ENCODE data around the gene GRIK4.

Gene GRIK4

GRCh38 chr11:120627327-120628163 lies 116.0 kb downstream of the GRIK4 start:
- peaks cover 13% of the 10 kb centered on the region; the same call in 1 of the 2 replicates for H3K27me3 ChIP-seq (ENCODE audit: control insufficient read depth, insufficient read depth, low read length)
- H3K27ac ChIP-seq (ENCODE audit: low read depth, low read length): no peak overlapping the region

GRCh38 chr11:120629407-120630080 lies 118.0 kb downstream of the GRIK4 start:
- Histone ChIP-seq H3K36me3 (ENCODE audit: control insufficient read depth, insufficient read depth, low read length) (no peaks in the 10 kb centered on the region), H3K4me3 (ENCODE audit: low read depth, low read length) (no peak overlapping the region), H3K27me3 (ENCODE audit: control insufficient read depth, insufficient read depth, low read length) (peaks cover 20% of the 10 kb centered on the region; the same call in 1 of the 2 replicates), H3K9ac (ENCODE audit: low read length) (no peak overlapping the region), H3K4me1 (ENCODE audit: control insufficient read depth, insufficient read depth, low read length) (peaks cover 10% of the 10 kb centered on the region; the same call in 1 of the 2 replicates), H3K27ac (ENCODE audit: low read depth, low read length) (no peak overlapping the region), H3K9me3 (ENCODE audit: control insufficient read depth, insufficient read depth, low read depth, low read length) (no peaks in the 10 kb centered on the region)

More at GRCh38 chr11:120627327-120628163, 116.0 kb downstream of the GRIK4 start:
- Histone ChIP-seq H3K36me3 (ENCODE audit: control insufficient read depth, insufficient read depth, low read length) (no peaks in the 10 kb centered on the region), H3K9me3 (ENCODE audit: control insufficient read depth, insufficient read depth, low read depth, low read length) (no peaks in the 10 kb centered on the region), H3K4me1 (ENCODE audit: control insufficient read depth, insufficient read depth, low read length) (no peaks in the 10 kb centered on the region), H3K4me3 (ENCODE audit: low read depth, low read length) (no peak overlapping the region), H3K9ac (ENCODE audit: low read length) (no peak overlapping the region)

GRCh38 chr11:120630122-120630521 lies 118.6 kb downstream of the GRIK4 start:
- Histone ChIP-seq H3K4me1 (ENCODE audit: control insufficient read depth, insufficient read depth, low read length) (peaks cover 15% of the 10 kb centered on the region), H3K9me3 (ENCODE audit: control insufficient read depth, insufficient read depth, low read depth, low read length) (no peaks in the 10 kb centered on the region), H3K27me3 (ENCODE audit: control insufficient read depth, insufficient read depth, low read length) (peaks cover 23% of the 10 kb centered on the region; the same call in 1 of the 2 replicates), H3K36me3 (ENCODE audit: control insufficient read depth, insufficient read depth, low read length) (no peaks in the 10 kb centered on the region), H3K4me3 (ENCODE audit: low read depth, low read length) (no peak overlapping the region), H3K27ac (ENCODE audit: low read depth, low read length) (no peak overlapping the region), H3K9ac (ENCODE audit: low read length) (no peak overlapping the region)

GRCh38 chr11:120632579-120632978 lies 121.0 kb downstream of the GRIK4 start:
- H3K27ac ChIP-seq (ENCODE audit: low read depth, low read length): no peak overlapping the region
- peaks cover 28% of the 10 kb centered on the region; the same call in 1 of the 2 replicates for H3K27me3 ChIP-seq (ENCODE audit: control insufficient read depth, insufficient read depth, low read length)
- no peaks in the 10 kb centered on the region for H3K36me3 ChIP-seq (ENCODE audit: control insufficient read depth, insufficient read depth, low read length)
- no peak overlapping the region for H3K4me3 ChIP-seq (ENCODE audit: low read depth, low read length)
- peaks cover 19% of the 10 kb centered on the region for H3K4me1 ChIP-seq (ENCODE audit: control insufficient read depth, insufficient read depth, low read length)
- H3K9ac ChIP-seq (ENCODE audit: low read length): no peak overlapping the region
- H3K9me3 ChIP-seq (ENCODE audit: control insufficient read depth, insufficient read depth, low read depth, low read length): no peaks in the 10 kb centered on the region

- H3K4me3 ChIP-seq (ENCODE audit: low read depth, low read length): no peak overlapping the region
- no peak overlapping the region for H3K27ac ChIP-seq (ENCODE audit: low read depth, low read length)
- no peak overlapping the region for H3K9ac ChIP-seq (ENCODE audit: low read length)
- H3K4me1 ChIP-seq (ENCODE audit: control insufficient read depth, insufficient read depth, low read length): peaks cover 19% of the 10 kb centered on the region
- H3K27me3 ChIP-seq (ENCODE audit: control insufficient read depth, insufficient read depth, low read length): peaks cover 24% of the 10 kb centered on the region; the same call in 1 of the 2 replicates
- no peaks in the 10 kb centered on the region for H3K36me3 ChIP-seq (ENCODE audit: control insufficient read depth, insufficient read depth, low read length)
- H3K9me3 ChIP-seq (ENCODE audit: control insufficient read depth, insufficient read depth, low read depth, low read length): no peaks in the 10 kb centered on the region
Observed at GRCh38 chr11:120633616-120634393, 122.3 kb downstream of the GRIK4 start.

GRCh38 chr11:120634706-120635105 lies 123.2 kb downstream of the GRIK4 start:
- Histone ChIP-seq H3K4me1 (ENCODE audit: control insufficient read depth, insufficient read depth, low read length) (peaks cover 19% of the 10 kb centered on the region), H3K9me3 (ENCODE audit: control insufficient read depth, insufficient read depth, low read depth, low read length) (no peaks in the 10 kb centered on the region), H3K27me3 (ENCODE audit: control insufficient read depth, insufficient read depth, low read length) (peaks cover 31% of the 10 kb centered on the region; the same call in 1 of the 2 replicates), H3K27ac (ENCODE audit: low read depth, low read length) (no peak overlapping the region), H3K36me3 (ENCODE audit: control insufficient read depth, insufficient read depth, low read length) (no peaks in the 10 kb centered on the region), H3K4me3 (ENCODE audit: low read depth, low read length) (no peak overlapping the region), H3K9ac (ENCODE audit: low read length) (no peak overlapping the region)

GRCh38 chr11:120635136-120635810 lies 123.7 kb downstream of the GRIK4 start:
- Histone ChIP-seq H3K27ac (ENCODE audit: low read depth, low read length) (no peak overlapping the region), H3K27me3 (ENCODE audit: control insufficient read depth, insufficient read depth, low read length) (peaks cover 36% of the 10 kb centered on the region; the same call in 1 of the 2 replicates), H3K4me1 (ENCODE audit: control insufficient read depth, insufficient read depth, low read length) (peaks cover 19% of the 10 kb centered on the region), H3K9me3 (ENCODE audit: control insufficient read depth, insufficient read depth, low read depth, low read length) (no peaks in the 10 kb centered on the region), H3K9ac (ENCODE audit: low read length) (no peak overlapping the region), H3K36me3 (ENCODE audit: control insufficient read depth, insufficient read depth, low read length) (no peaks in the 10 kb centered on the region), H3K4me3 (ENCODE audit: low read depth, low read length) (no peak overlapping the region)

GRCh38 chr11:120637131-120637530 lies 125.6 kb downstream of the GRIK4 start:
- peaks cover 19% of the 10 kb centered on the region for H3K4me1 ChIP-seq (ENCODE audit: control insufficient read depth, insufficient read depth, low read length)
- no peaks in the 10 kb centered on the region for H3K9me3 ChIP-seq (ENCODE audit: control insufficient read depth, insufficient read depth, low read depth, low read length)
- no peak overlapping the region for H3K4me3 ChIP-seq (ENCODE audit: low read depth, low read length)
- no peak overlapping the region for H3K9ac ChIP-seq (ENCODE audit: low read length)
- no peaks in the 10 kb centered on the region for H3K36me3 ChIP-seq (ENCODE audit: control insufficient read depth, insufficient read depth, low read length)
- no peak overlapping the region for H3K27ac ChIP-seq (ENCODE audit: low read depth, low read length)
- H3K27me3 ChIP-seq (ENCODE audit: control insufficient read depth, insufficient read depth, low read length): peaks cover 50% of the 10 kb centered on the region

- Histone ChIP-seq H3K27me3 (ENCODE audit: control insufficient read depth, insufficient read depth, low read length) (peaks cover 84% of the 10 kb centered on the region), H3K36me3 (ENCODE audit: control insufficient read depth, insufficient read depth, low read length) (no peaks in the 10 kb centered on the region), H3K9ac (ENCODE audit: low read length) (no peak overlapping the region), H3K27ac (ENCODE audit: low read depth, low read length) (no peak overlapping the region), H3K4me1 (ENCODE audit: control insufficient read depth, insufficient read depth, low read length) (peaks cover 21% of the 10 kb centered on the region), H3K4me3 (ENCODE audit: low read depth, low read length) (no peak overlapping the region), H3K9me3 (ENCODE audit: control insufficient read depth, insufficient read depth, low read depth, low read length) (no peaks in the 10 kb centered on the region)
Observed at GRCh38 chr11:120642196-120642894, 130.8 kb downstream of the GRIK4 start.

GRCh38 chr11:120643284-120643683 lies 131.7 kb downstream of the GRIK4 start:
- H3K27me3 ChIP-seq (ENCODE audit: control insufficient read depth, insufficient read depth, low read length): peaks cover 90% of the 10 kb centered on the region
- H3K9me3 ChIP-seq (ENCODE audit: control insufficient read depth, insufficient read depth, low read depth, low read length): no peaks in the 10 kb centered on the region
- no peak overlapping the region for H3K4me3 ChIP-seq (ENCODE audit: low read depth, low read length)
- H3K4me1 ChIP-seq (ENCODE audit: control insufficient read depth, insufficient read depth, low read length): peaks cover 21% of the 10 kb centered on the region
- H3K36me3 ChIP-seq (ENCODE audit: control insufficient read depth, insufficient read depth, low read length): no peaks in the 10 kb centered on the region
- no peak overlapping the region for H3K27ac ChIP-seq (ENCODE audit: low read depth, low read length)
- no peak overlapping the region for H3K9ac ChIP-seq (ENCODE audit: low read length)
